T-cell (primary cell): ENCODE results near the gene C9orf85. TPM values are rescaled to one million over a fixed set of nuclear protein-coding genes. Genes with fewer than 3 reads are reported as not detected.

Experiments used
- ATAC-seq, 4 experiments: fragments of 200-7000 bp in 3 of 4; fragments of 150-1000 bp in 1 of 4; cut with Tn5 transposase; replicated peaks in 1 of 4; 1 replicate in 3 of 4; 2 replicates in 1 of 4; pipeline ENCODE4 v1.10.0; 2021; ENCODE audit warnings: moderate library complexity in 3 of 4, mild to moderate bottlenecking in 2 of 4, moderate number of reproducible peaks in 1 of 4
- CTCF ChIA-PET, 2 donors: fragments of 300-600 bp; sonication (Branson Sonifier 250); formaldehyde crosslinking; loops; one replicate each; lab custom pipeline; 2022; ENCODE audit warnings: antibody characterized with exemption in 2 of 2; lab: Charles Lee
- POLR2A ChIA-PET, 2 donors: fragments of 300-600 bp; sonication (Branson Sonifier 250); formaldehyde crosslinking; loops; one replicate each; lab custom pipeline; 2022; ENCODE audit warnings: antibody characterized with exemption in 2 of 2; lab: Charles Lee
- DNase-seq, 35 experiments: peaks; one replicate each; pipeline versions ENCODE4 v3.0.0 to v3.0.0-alpha.2; 2013 to 2023
- H3K27ac ChIP-seq: one replicate; pipeline ENCODE4 v1.5.1; 2013; ENCODE audit warnings: low read length
- H3K27me3 ChIP-seq, 2 experiments: replicated peaks in 1 of 2; 1 replicate in 1 of 2; 2 replicates in 1 of 2; pipeline versions ENCODE4 v1.6.1 to v1.7.0; 2013; ENCODE audit warnings: low read length in 1 of 2, mixed read lengths in 1 of 2; ENCODE audit not compliant: control insufficient read depth in 2 of 2, insufficient read depth in 2 of 2; ENCODE audit errors: extremely low read depth in 1 of 2
- H3K36me3 ChIP-seq, 2 donors: 1 replicate in 1 of 2; 2 replicates in 1 of 2; pipeline versions ENCODE4 v1.6.1 to v1.7.0; 2013; ENCODE audit warnings: low read length in 1 of 2; ENCODE audit not compliant: control insufficient read depth in 2 of 2, insufficient read depth in 1 of 2; ENCODE audit errors: extremely low read depth in 1 of 2
- H3K4me1 ChIP-seq, 2 experiments: 1 replicate in 1 of 2; 2 replicates in 1 of 2; pipeline versions ENCODE4 v1.6.1 to v1.7.0; 2013; ENCODE audit warnings: low read length in 2 of 2, mixed read lengths in 1 of 2; ENCODE audit not compliant: insufficient read depth in 2 of 2, control insufficient read depth in 1 of 2; ENCODE audit errors: extremely low read depth in 1 of 2
- H3K4me3 ChIP-seq, 2 donors: 1 replicate in 1 of 2; 2 replicates in 1 of 2; pipeline versions ENCODE4 v1.5.1 to v1.7.0; 2013; ENCODE audit warnings: mild to moderate bottlenecking in 2 of 2, low read length in 1 of 2, moderate library complexity in 1 of 2; ENCODE audit not compliant: control insufficient read depth in 1 of 2; ENCODE audit errors: extremely low read depth in 1 of 2
- H3K9me3 ChIP-seq: 2 replicates; pipeline ENCODE4 v1.7.0; 2013
- H3K27ac Mint-ChIP-seq, 2 donors: one replicate each; pipeline ENCODE4 v1.8.0; 2020 to 2021; ENCODE audit warnings: mild to moderate bottlenecking in 2 of 2, mixed read lengths in 2 of 2
- H3K27me3 Mint-ChIP-seq, 2 donors: one replicate each; pipeline ENCODE4 v1.8.0; 2021 to 2022; ENCODE audit warnings: mixed read lengths in 2 of 2
- H3K36me3 Mint-ChIP-seq: one replicate; pipeline ENCODE4 v1.8.0; 2021; ENCODE audit warnings: mixed read lengths
- H3K4me1 Mint-ChIP-seq, 3 donors: one replicate each; pipeline ENCODE4 v1.8.0; 2020 to 2022; ENCODE audit warnings: mixed read lengths in 3 of 3, mild to moderate bottlenecking in 1 of 3
- H3K4me3 Mint-ChIP-seq, 3 donors: one replicate each; pipeline ENCODE4 v1.8.0; 2020 to 2022; ENCODE audit warnings: mild to moderate bottlenecking in 3 of 3, mixed read lengths in 3 of 3, moderate library complexity in 3 of 3
- H3K9me3 Mint-ChIP-seq, 3 donors: one replicate each; pipeline ENCODE4 v1.8.0; 2020 to 2022; ENCODE audit warnings: mixed read lengths in 3 of 3
- WGBS: methylation state at CpG from one replicate; pipeline ENCODE4 v1.1.5; 2013; ENCODE audit warnings: missing lambda C conversion rate; ENCODE audit not compliant: insufficient coverage; 5-methylcytosine and 5-hydroxymethylcytosine counted together
- total RNA-seq, 35 experiments: library from RNA in 6 of 35; stranded (reverse) in 6 of 35; fragments of 120-200 nt in 1 of 35; gene quantifications; one replicate each; pipeline versions ENCODE4 v1.2.1 to v1.2.4 and lab custom pipeline; 2013 to 2026

The C9orf85 gene
- total RNA-seq, 5 donors from 2014 or later (not counting 1 experiment from before 2014, with no cell fraction given): 6.1 to 10.0 (median 7.6) TPM

- Histone ChIP-seq H3K36me3 (no peaks in the 10 kb centered on the region), H3K27me3 (no peaks in the 10 kb centered on the region), H3K27ac (no peak overlapping the region), H3K9me3 (no peaks in the 10 kb centered on the region), H3K4me1 (no peaks in the 10 kb centered on the region), H3K4me3 (no peak overlapping the region)
- Mint-ChIP-seq H3K9me3 (no peaks in the 10 kb centered on the region), H3K27ac (no peak overlapping the region), H3K4me1 (no peaks in the 10 kb centered on the region), H3K4me3 (no peak overlapping the region), H3K27me3 (no peaks in the 10 kb centered on the region), H3K36me3 (peaks cover 21% of the 10 kb centered on the region)
- CTCF ChIA-PET: interaction anchor here (0.5 to 0.7 kb wide), 3 partner anchors 56 to 635 kb away, joined by 3 read pairs; no protein-coding TSS in a partner anchor
- 100% methylated on average over 2 of the region's 5 CpGs for whole genome bisulfite sequencing
- DNase-seq: no peak
- no peak for ATAC-seq
- POLR2A ChIA-PET: no interaction called here
These were observed 69.1 kb downstream of the C9orf85 start for GRCh38 chr9:71980266-71981190.

- no peaks in the 10 kb centered on the region for H3K4me1 ChIP-seq
- no peaks in the 10 kb centered on the region for H3K9me3 ChIP-seq
- ChIA-PET POLR2A (no interaction called here), CTCF (interaction anchor here in 1 of 2 donors (0.7 kb wide), 1 partner anchor 403 kb away, joined by 4 read pairs; no protein-coding TSS in a partner anchor)
- H3K4me3 ChIP-seq: no peak overlapping the region
- H3K27ac ChIP-seq: no peak overlapping the region
- no peaks in the 10 kb centered on the region for H3K36me3 ChIP-seq
- no peaks in the 10 kb centered on the region for H3K4me1 Mint-ChIP-seq
- ATAC-seq (no peak), DNase-seq (no peak)
- H3K27me3 Mint-ChIP-seq: no peaks in the 10 kb centered on the region
- H3K9me3 Mint-ChIP-seq: no peaks in the 10 kb centered on the region
- H3K36me3 Mint-ChIP-seq: peaks cover 20% of the 10 kb centered on the region
- H3K27me3 ChIP-seq: no peaks in the 10 kb centered on the region
- no peak overlapping the region for H3K4me3 Mint-ChIP-seq
- no peak overlapping the region for H3K27ac Mint-ChIP-seq
- WGBS: no CpG with 5 or more reads among the region's 2 CpGs
These were observed 70.5 kb downstream of the C9orf85 start for GRCh38 chr9:71981944-71982343.

GRCh38 chr9:71984403-71984802 is 73.0 kb downstream of the C9orf85 start:
- Mint-ChIP-seq H3K27ac (no peak overlapping the region), H3K36me3 (peaks cover 20% of the 10 kb centered on the region), H3K9me3 (no peaks in the 10 kb centered on the region), H3K27me3 (no peaks in the 10 kb centered on the region), H3K4me1 (no peaks in the 10 kb centered on the region), H3K4me3 (no peak overlapping the region)
- ATAC-seq (no peak), DNase-seq (no peak)
- no peaks in the 10 kb centered on the region for H3K27me3 ChIP-seq
- H3K27ac ChIP-seq: no peak overlapping the region
- CTCF ChIA-PET: no interaction called here
- H3K36me3 ChIP-seq: no peaks in the 10 kb centered on the region
- H3K9me3 ChIP-seq: no peaks in the 10 kb centered on the region
- WGBS: 95% methylated on average over 2 of the region's 2 CpGs
- H3K4me3 ChIP-seq: no peak overlapping the region
- no peaks in the 10 kb centered on the region for H3K4me1 ChIP-seq
- POLR2A ChIA-PET: no interaction called here

GRCh38 chr9:71984831-71985281 is 73.4 kb downstream of the C9orf85 start:
- no peaks in the 10 kb centered on the region for H3K9me3 ChIP-seq
- no peaks in the 10 kb centered on the region for H3K36me3 ChIP-seq
- Mint-ChIP-seq H3K36me3 (peaks cover 20% of the 10 kb centered on the region), H3K9me3 (no peaks in the 10 kb centered on the region), H3K27ac (no peak overlapping the region), H3K4me1 (no peaks in the 10 kb centered on the region), H3K27me3 (no peaks in the 10 kb centered on the region), H3K4me3 (no peak overlapping the region)
- ATAC-seq (no peak), DNase-seq (no peak)
- WGBS: 100% methylated on average over 2 of the region's 7 CpGs
- no peaks in the 10 kb centered on the region for H3K27me3 ChIP-seq
- no peaks in the 10 kb centered on the region for H3K4me1 ChIP-seq
- ChIA-PET CTCF (no interaction called here), POLR2A (no interaction called here)
- H3K27ac ChIP-seq: no peak overlapping the region
- no peak overlapping the region for H3K4me3 ChIP-seq

- POLR2A ChIA-PET: no interaction called here
- Mint-ChIP-seq H3K9me3 (no peaks in the 10 kb centered on the region), H3K27me3 (no peaks in the 10 kb centered on the region), H3K4me3 (no peak overlapping the region), H3K4me1 (no peaks in the 10 kb centered on the region), H3K27ac (no peak overlapping the region), H3K36me3 (peaks cover 20% of the 10 kb centered on the region)
- Histone ChIP-seq H3K27me3 (no peaks in the 10 kb centered on the region), H3K9me3 (no peaks in the 10 kb centered on the region), H3K4me1 (no peaks in the 10 kb centered on the region), H3K4me3 (no peak overlapping the region), H3K27ac (no peak overlapping the region), H3K36me3 (no peaks in the 10 kb centered on the region)
- whole genome bisulfite sequencing: 74% methylated on average over 5 of the region's 10 CpGs
- ATAC-seq (no peak), DNase-seq (no peak)
- CTCF ChIA-PET: interaction anchor here in 1 of 2 donors (0.5 kb wide), 1 partner anchor 58 kb away, joined by 3 read pairs; no protein-coding TSS in a partner anchor
These were observed 74.0 kb downstream of the C9orf85 start for GRCh38 chr9:71985297-71985911.

GRCh38 chr9:71986900-71987299 is 75.5 kb downstream of the C9orf85 start:
- ChIA-PET POLR2A (interaction anchor here in 1 of 2 donors (0.6 kb wide), 1 partner anchor 1967 kb away, joined by 3 read pairs; no protein-coding TSS in a partner anchor), CTCF (no interaction called here)

More at GRCh38 chr9:71986900-71987299, 75.5 kb downstream of the C9orf85 start:
- Mint-ChIP-seq H3K9me3 (no peaks in the 10 kb centered on the region), H3K27me3 (no peaks in the 10 kb centered on the region), H3K4me3 (no peak overlapping the region), H3K27ac (no peak overlapping the region), H3K36me3 (peaks cover 20% of the 10 kb centered on the region), H3K4me1 (no peaks in the 10 kb centered on the region)
- Histone ChIP-seq H3K4me1 (no peaks in the 10 kb centered on the region), H3K27me3 (no peaks in the 10 kb centered on the region), H3K4me3 (no peak overlapping the region), H3K27ac (no peak overlapping the region), H3K36me3 (no peaks in the 10 kb centered on the region), H3K9me3 (no peaks in the 10 kb centered on the region)
- DNase-seq (no peak), ATAC-seq (no peak)
- WGBS: 100% methylated on average over 2 of the region's 3 CpGs
